GM12891 (cell line): ENCODE measurements around the gene KIFC3.
"Not testable (repeated sequence)": the region's sequence is repeated elsewhere in the genome, so short reads cannot be mapped to it uniquely, and the experiment has no call there.

ENCODE experiments used
- DNase-seq: peaks from one replicate; pipeline ENCODE4 v3.0.0; 2011; ENCODE audit warnings: low spot score; ENCODE audit not compliant: insufficient read length
- FAIRE-seq: peaks from 2 replicates; lab custom pipeline; 2011; peaks lifted over from hg19 to GRCh38; lab: Jason Lieb, UNC
- PAX5 ChIP-seq: IDR thresholded peaks from 2 replicates; pipeline ENCODE4 v1.6.1; 2011; ENCODE audit warnings: low read length, moderate library complexity, mild to moderate bottlenecking; ENCODE audit not compliant: insufficient read depth, severe bottlenecking
- POLR2A ChIP-seq: IDR thresholded peaks from 2 replicates; pipeline ENCODE4 v1.6.1; 2011; ENCODE audit warnings: low read depth, low read length, control low read depth
- POLR2AphosphoS5 ChIP-seq: IDR thresholded peaks from 2 replicates; pipeline ENCODE4 v1.6.1; 2011; ENCODE audit warnings: low read depth, low read length, control low read depth
- POU2F2 ChIP-seq: IDR thresholded peaks from 2 replicates; pipeline ENCODE4 v1.6.1; 2011; ENCODE audit warnings: low read depth, mild to moderate bottlenecking, control low read depth, low read length, moderate library complexity
- SPI1 ChIP-seq: IDR thresholded peaks from 2 replicates; pipeline ENCODE4 v1.6.1; 2011; ENCODE audit warnings: low read depth, low read length, control low read depth
- TAF1 ChIP-seq: IDR thresholded peaks from 2 replicates; pipeline ENCODE4 v1.6.1; 2011; ENCODE audit warnings: low read depth, low read length, control low read depth

KIFC3 gene

GRCh38 chr16:57749101-57749692 is 53.1 kb downstream of the KIFC3 start:
- no peak for DNase-seq
- no peak for TF ChIP-seq TAF1
- TF ChIP-seq POLR2AphosphoS5 = no peak
- TF ChIP-seq SPI1 = no peak
- no peak for TF ChIP-seq POU2F2
- TF ChIP-seq PAX5 = no peak
- TF ChIP-seq POLR2A = no peak
- FAIRE-seq = no peak

DNA sequence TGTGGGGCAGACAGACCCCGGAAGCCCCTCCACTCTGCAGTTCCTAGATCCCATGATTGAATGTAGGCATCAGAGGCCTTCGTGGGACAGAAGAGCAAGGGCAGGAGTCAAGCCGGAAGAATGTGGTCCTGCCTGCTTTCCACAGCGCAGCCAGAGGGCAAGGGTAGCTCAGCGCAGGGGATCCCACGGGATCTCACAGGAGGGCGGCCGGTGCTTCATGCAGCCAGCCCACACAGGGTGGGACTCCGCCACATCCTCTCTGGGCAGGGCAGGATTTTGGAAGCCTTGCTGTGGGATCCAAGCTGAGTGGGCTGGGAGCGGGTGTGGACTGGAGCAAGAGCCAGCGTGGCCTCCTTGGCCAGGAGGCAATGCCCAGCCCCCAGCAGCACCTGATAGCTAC is 53.7 kb downstream of the KIFC3 start:
- TF ChIP-seq POU2F2 = no peak
- TF ChIP-seq SPI1 = no peak
- TF ChIP-seq PAX5 = no peak
- TF ChIP-seq TAF1 = no peak
- no peak for TF ChIP-seq POLR2A
- TF ChIP-seq POLR2AphosphoS5 = no peak
- FAIRE-seq (no peak), DNase-seq (no peak)

GRCh38 chr16:57747996-57748395 is 54.3 kb downstream of the KIFC3 start:
- FAIRE-seq (no peak), DNase-seq (no peak)
- no peak for TF ChIP-seq TAF1
- TF ChIP-seq POLR2A = no peak
- TF ChIP-seq POU2F2 = no peak
- no peak for TF ChIP-seq POLR2AphosphoS5
- no peak for TF ChIP-seq SPI1
- no peak for TF ChIP-seq PAX5

DNA sequence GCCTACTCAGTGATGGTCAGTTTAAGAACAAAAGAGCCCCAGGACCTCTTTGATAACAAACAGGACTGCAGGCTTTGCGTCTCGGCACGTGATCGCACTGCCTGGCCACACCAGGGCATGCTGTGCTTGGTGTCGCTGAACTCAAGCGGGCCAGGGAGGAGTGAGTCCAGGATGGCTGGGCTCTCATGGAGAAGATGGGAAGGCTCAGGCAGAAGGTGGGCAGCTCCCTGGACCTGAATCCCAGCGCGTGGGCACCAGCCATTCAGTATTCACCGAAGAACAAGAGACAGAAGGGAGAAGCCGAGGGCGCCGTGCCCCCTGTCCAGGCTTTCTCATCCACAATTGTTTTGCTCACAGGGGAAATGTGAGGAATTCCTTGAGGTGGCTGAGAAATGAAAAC is 54.8 kb downstream of the KIFC3 start:
- DNase-seq = no peak
- no peak for FAIRE-seq
- no peak for TF ChIP-seq POLR2AphosphoS5
- TF ChIP-seq TAF1 = no peak
- no peak for TF ChIP-seq SPI1
- TF ChIP-seq POLR2A = no peak
- no peak for TF ChIP-seq PAX5
- no peak for TF ChIP-seq POU2F2

GRCh38 chr16:57747091-57747490 is 55.2 kb downstream of the KIFC3 start:
- no peak for TF ChIP-seq TAF1
- TF ChIP-seq POLR2AphosphoS5 = no peak
- no peak for TF ChIP-seq POU2F2
- no peak for TF ChIP-seq PAX5
- no peak for TF ChIP-seq POLR2A
- TF ChIP-seq SPI1 = no peak
- FAIRE-seq (no peak), DNase-seq (no peak)

DNA sequence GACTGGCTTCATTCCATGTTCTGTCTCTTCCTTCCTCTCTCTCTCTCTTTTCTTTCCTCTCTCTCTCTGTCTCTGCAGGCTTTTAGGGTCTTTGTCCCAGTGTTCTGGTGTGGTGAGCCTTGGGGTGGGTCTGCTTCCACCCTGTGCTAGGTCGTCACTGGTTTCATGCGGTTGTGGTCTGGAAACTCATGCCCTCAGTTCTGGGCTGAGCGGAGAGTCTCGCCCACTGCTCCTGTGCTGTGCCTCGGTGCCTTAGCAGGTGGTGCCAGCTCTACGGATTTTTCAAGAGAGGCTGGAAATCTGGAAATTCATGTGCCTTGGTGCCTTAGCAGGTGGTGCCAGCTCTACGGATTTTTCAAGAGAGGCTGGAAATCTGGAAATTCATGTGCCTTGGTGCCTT is 56.0 kb downstream of the KIFC3 start:
- not testable (repeated sequence) for DNase-seq, FAIRE-seq

DNA sequence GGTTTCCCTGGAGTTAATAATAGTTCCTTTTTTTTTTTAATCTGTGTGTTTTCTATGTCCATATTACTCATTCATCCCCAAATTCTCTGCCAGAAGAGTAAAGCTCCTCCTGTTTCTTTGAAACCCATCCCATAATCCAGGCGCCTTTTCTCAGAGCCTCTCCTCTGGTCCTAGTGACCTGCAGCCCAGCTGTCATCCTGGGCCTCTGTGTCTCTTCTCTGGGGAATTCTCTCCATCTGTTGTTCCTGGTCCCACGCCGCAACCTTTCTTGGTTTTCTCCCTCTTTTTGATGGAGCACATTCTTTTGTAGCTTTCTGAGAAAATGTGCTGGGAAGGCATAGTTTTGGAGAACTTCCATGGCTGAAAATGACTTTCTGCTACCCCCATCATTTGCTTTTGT is 56.5 kb downstream of the KIFC3 start:
- DNase-seq (no peak), FAIRE-seq (no peak)
- TF ChIP-seq POLR2A (no peak), TAF1 (no peak), POLR2AphosphoS5 (no peak), PAX5 (no peak), POU2F2 (no peak), SPI1 (no peak)

DNA sequence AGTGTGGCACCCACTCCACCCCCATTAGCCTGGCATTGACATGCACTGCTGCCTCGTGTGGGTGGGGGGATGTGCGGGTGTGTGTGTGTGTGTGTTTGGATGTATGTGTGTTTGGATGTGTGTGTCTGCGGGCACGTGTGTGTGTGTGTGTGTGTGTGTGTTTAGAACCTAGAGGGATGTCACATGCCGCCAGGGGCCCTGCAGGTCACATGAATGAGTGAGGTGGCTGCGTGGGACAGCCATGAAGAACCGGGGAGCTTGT is 57.7 kb downstream of the KIFC3 start:
- DNase-seq = no peak
- TF ChIP-seq PAX5 = no peak
- no peak for TF ChIP-seq POU2F2
- no peak for TF ChIP-seq SPI1
- no peak for TF ChIP-seq TAF1
- no peak for TF ChIP-seq POLR2AphosphoS5
- TF ChIP-seq POLR2A = no peak
- FAIRE-seq = no peak

DNA sequence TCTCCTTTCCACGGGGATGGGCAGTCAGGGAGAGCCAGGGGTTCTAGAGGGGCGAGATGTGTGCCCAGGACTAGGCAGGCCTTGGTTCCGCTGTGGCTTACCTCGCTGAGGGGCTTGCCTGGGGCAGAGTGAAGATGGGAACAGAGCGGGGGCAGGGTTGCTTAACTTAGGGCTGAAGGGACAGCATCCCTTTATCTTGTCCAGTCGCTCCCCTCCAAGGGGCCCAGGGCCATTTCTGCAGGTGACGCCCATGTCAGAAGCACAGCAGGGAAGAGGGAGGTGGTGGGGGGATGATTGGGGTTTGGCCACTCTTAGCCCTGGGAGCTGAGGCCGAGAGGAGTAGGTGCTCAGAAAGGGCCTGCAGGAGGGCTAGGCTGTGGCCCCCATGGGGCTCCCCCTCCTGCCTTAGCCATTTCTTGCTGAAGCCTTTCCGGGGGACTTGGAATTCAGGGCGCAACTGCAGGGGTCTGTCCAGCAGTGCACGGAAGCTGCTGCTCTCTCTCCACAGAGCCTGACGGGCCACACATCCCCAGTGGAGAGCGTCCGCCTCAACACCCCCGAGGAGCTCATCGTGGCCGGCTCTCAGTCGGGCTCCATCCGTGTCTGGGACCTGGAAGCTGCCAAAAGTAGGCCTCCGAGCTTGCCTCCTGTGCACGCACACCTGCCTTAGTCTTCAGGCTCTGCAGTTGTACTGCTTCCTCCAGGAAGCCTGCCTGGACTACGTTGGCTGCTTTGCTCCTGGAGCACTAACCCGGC is 58.2 kb downstream of the KIFC3 start:
- TF ChIP-seq TAF1 (no peak), POLR2AphosphoS5 (no peak), PAX5 (no peak), POLR2A (no peak), POU2F2 (no peak), SPI1 (no peak)
- FAIRE-seq (no peak), DNase-seq (no peak)

- FAIRE-seq = no peak
- TF ChIP-seq SPI1 = no peak
- TF ChIP-seq POU2F2 = no peak
- no peak for TF ChIP-seq POLR2AphosphoS5
- no peak for TF ChIP-seq POLR2A
- TF ChIP-seq TAF1 = no peak
- TF ChIP-seq PAX5 = no peak
- no peak for DNase-seq
Observed at GRCh38 chr16:57743458-57743857, 58.8 kb downstream of the KIFC3 start.

- DNase-seq = no peak
- FAIRE-seq = no peak
- TF ChIP-seq POLR2AphosphoS5 (no peak), TAF1 (no peak)
Observed at GRCh38 chr16:57742543-57742942, 59.7 kb downstream of the KIFC3 start.
